GM13976 (cell line): ENCODE data around the gene TOM1L2.

Experiments
- DNase-seq: peaks from one replicate; pipeline ENCODE4 v3.0.0; 2012; ENCODE audit warnings: low spot score
- CTCF ChIP-seq: IDR thresholded peaks from 2 replicates; pipeline ENCODE4 v1.5.1; 2012; ENCODE audit warnings: borderline replicate concordance, mild to moderate bottlenecking; ENCODE audit not compliant: insufficient read depth; ENCODE audit errors: extremely low read depth, missing control alignments, control extremely low read depth
- in situ Hi-C: fragments of 300-500 bp; cut with MboI; formaldehyde crosslinking; loops from one replicate; pipeline ENCODE4 v1.12.0; 2022; ENCODE audit warnings: low sequenced_read_pairs, mixed read lengths, inconsistent platforms; ENCODE audit not compliant: unreplicated experiment

TOM1L2 gene

DNA sequence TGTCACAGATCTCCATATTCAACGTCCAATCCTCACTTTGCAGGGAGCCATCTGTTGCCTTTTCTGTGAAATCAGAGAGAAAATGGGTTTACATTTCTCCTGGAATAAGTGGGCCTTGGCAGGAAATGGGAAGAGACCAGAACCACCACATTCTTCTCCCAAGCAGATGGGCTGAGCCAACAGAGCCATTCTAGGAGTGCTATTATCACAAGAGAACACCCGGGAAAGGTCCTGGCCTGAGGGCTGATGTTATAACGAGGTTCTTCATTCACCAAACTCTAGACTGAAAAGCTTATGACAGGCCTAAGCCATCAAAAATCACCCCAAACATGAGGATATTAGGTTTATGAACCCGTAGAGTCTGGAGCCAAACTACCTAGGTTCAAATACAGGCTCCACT is 64.7 kb downstream of the TOM1L2 start:
- TF ChIP-seq CTCF, result no peak
- DNase-seq, result no peak
- in situ Hi-C loops, result no loop called here

DNA sequence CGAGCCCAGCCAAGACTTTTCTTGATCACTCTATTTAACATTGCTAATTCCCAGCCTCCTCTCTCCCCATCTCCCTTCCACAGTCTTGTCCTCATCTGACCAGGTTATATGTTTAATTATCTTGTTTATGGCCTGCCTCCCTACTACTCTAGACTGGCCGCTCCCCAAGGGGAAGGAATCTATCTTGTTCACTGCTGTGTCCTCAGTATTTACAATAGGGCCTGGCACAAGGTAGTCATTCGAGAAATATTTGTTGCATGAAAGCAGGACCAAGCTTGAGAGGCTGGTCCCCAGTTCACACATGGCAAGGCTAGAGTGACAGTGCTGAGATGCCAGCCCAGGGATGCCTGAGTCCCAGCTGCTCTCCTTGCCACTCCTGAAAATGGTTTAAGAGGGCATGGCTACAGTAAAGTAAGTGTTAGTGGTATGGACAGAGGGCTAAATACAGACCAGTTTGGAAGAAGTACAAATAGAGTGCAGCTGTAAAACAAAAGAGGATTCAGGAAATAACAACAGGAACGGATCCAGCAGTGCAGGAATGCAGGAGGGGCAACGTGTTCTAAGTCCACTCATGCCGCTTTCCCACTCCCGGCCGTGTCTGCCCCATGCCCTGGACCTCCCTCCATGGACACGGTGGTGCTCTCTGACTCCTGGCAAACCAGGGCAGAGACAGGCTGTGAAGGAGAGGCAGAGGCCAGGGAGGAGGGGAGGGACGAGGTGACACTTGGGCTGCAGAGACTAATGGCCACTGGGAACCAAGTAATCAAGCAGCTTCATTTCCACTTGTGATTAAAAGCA is 65.6 kb downstream of the TOM1L2 start:
- TF ChIP-seq CTCF, result no peak
- DNase-seq, result no peak
- in situ Hi-C loops, result no loop called here

DNA sequence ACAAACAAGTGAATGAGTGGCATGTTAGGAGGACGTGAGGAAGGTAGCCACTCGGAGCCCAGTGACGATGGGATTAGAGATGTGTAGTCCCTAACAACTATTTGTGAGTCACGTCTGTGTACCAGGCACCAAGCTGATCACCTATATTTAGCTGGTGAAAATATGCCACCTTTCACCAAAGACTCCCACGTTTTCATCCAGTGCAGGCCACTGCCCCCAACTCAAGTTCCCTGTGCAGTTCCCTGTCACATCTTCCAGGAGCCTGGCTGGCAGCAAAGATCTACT is 67.2 kb downstream of the TOM1L2 start:
- no peak for DNase-seq
- TF ChIP-seq CTCF, result no peak
- in situ Hi-C loops, result no loop called here

- no peak for TF ChIP-seq CTCF
- in situ Hi-C loops, result no loop called here
- DNase-seq, result no peak
Measured at GRCh38 chr17:17904166-17905035, 67.8 kb downstream of the TOM1L2 start.

DNA sequence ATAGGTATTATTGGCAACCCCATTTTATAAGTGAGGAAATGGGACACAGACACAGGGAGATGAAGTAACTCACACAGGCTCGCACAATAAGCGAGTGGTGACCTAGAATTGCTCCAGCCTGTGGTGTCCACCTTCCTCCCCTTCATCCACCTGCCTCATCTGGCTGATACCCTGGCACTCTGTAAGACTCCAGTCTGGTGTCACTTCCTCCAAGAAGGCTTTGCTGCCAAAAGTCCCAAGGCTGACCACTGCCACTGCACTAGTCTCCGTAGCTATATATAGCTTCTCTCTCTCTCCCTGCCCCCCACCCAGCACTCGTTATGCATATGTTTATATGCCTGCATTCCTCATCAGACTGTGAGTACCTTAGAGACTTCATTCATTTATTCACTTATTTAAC is 69.3 kb downstream of the TOM1L2 start:
- TF ChIP-seq CTCF, result no peak
- no peak for DNase-seq
- in situ Hi-C loops, result no loop called here

- in situ Hi-C loops, result no loop called here
- TF ChIP-seq CTCF, result no peak
- DNase-seq, result no peak
Measured at GRCh38 chr17:17902376-17902775, 69.8 kb downstream of the TOM1L2 start.
